ENCODE data around the gene CCP110. TPM values are rescaled to one million over a fixed set of nuclear protein-coding genes. Genes with fewer than 3 reads are reported as not detected.

The CCP110 gene
- total and polyA plus RNA-seq, 2 of the 13 experiments (the other 11 are each of a cell fraction or from before 2014, with no cell fraction given) = 10.0 to 11.1 TPM

- TF ChIP-seq ZNF407 (CRISPR knock-in tag; IDR thresholded peaks at IDR 0.05; ENCODE audit: not compliant biosample characterization) = no peak
- TF ChIP-seq ZNF17 (CRISPR knock-in tag; IDR thresholded peaks at IDR 0.05) = no peak
- peak; percentile 81 for TF ChIP-seq HHEX (CRISPR knock-in tag; IDR thresholded peaks at IDR 0.05)
- TF ChIP-seq ZBTB33 (CRISPR knock-in tag; IDR thresholded peaks at IDR 0.05) = no peak
- TF ChIP-seq ETS1 (CRISPR knock-in tag; IDR thresholded peaks at IDR 0.05) = no peak
- TF ChIP-seq REL (CRISPR knock-in tag; conservative IDR thresholded peaks at IDR 0.05) = no peak
- TF ChIP-seq ZNF850 (CRISPR knock-in tag; conservative IDR thresholded peaks at IDR 0.05) = 0 out of 2 replicates have a peak, but pooled peaks have one; percentile 59
- TF ChIP-seq ZBTB7A (CRISPR knock-in tag; IDR thresholded peaks at IDR 0.05) = no peak
- TF ChIP-seq ZNF24 (IDR thresholded peaks at IDR 0.05) = peak; percentile 50; the same call in 1 of the 2 replicates
- peak; percentile 97 for TF ChIP-seq ZNF503 (CRISPR knock-in tag; IDR thresholded peaks at IDR 0.05)
- TF ChIP-seq CEBPB (IDR thresholded peaks at IDR 0.05; ENCODE audit: borderline replicate concordance, low read depth, low read length) = no peak
- TF ChIP-seq KLF15 (CRISPR knock-in tag; IDR thresholded peaks at IDR 0.05; ENCODE audit: borderline replicate concordance) = no peak
- no peak for TF ChIP-seq HNRNPK (IDR thresholded peaks at IDR 0.05; ENCODE audit: low read depth, low read length, poor library complexity, severe bottlenecking)
- TF ChIP-seq MLLT10 (CRISPR knock-in tag; IDR thresholded peaks at IDR 0.05) = no peak
- TF ChIP-seq NFE2L2 (IDR thresholded peaks at IDR 0.05; ENCODE audit: low read length) = no peak
- 0 out of 2 replicates have a peak, but pooled peaks have one; percentile 46 for TF ChIP-seq RFX5 (IDR thresholded peaks at IDR 0.05; ENCODE audit: low read depth, low read length)
Observed at GRCh38 chr16:19542138-19542821, 18.5 kb downstream of the CCP110 start (continued).
